HG03565 (cell line): ENCODE measurements around the gene EXOC6B.

Experiments
- ATAC-seq: cut with Tn5 transposase; IDR thresholded peaks from one replicate; pipeline ENCODE4 v1.9.1; 2021; ENCODE audit warnings: mild to moderate bottlenecking, moderate library complexity; ENCODE audit not compliant: unreplicated experiment

The EXOC6B gene

GRCh38 chr2:72825257-72826155 is at the start of gene EXOC6B:
Gene EXOC6B (minus strand): TSS chr2:72826033.
- ATAC-seq: peak; percentile 90

- no peak for ATAC-seq
Measured at GRCh38 chr2:72871880-72872279, 46.0 kb upstream of the EXOC6B start.

GRCh38 chr2:72871060-72871459 is 45.2 kb upstream of the EXOC6B start:
- ATAC-seq: no peak

- peak; percentile 59 for ATAC-seq
Measured at GRCh38 chr2:72864500-72864899, 38.7 kb upstream of the EXOC6B start.

- ATAC-seq: no peak
Measured at GRCh38 chr2:72863046-72863445, 37.2 kb upstream of the EXOC6B start.

GRCh38 chr2:72862239-72862988 is 36.6 kb upstream of the EXOC6B start:
- ATAC-seq: peak; percentile 87

GRCh38 chr2:72859831-72860262 is 34.0 kb upstream of the EXOC6B start:
- ATAC-seq: peak; percentile 51

- ATAC-seq: no peak
Measured at GRCh38 chr2:72851333-72851732, 25.5 kb upstream of the EXOC6B start.

GRCh38 chr2:72849138-72849462 is 23.3 kb upstream of the EXOC6B start:
- no peak for ATAC-seq

- no peak for ATAC-seq
Measured at GRCh38 chr2:72848436-72849137, 22.8 kb upstream of the EXOC6B start.

GRCh38 chr2:72847534-72848315 is 21.9 kb upstream of the EXOC6B start:
- no peak for ATAC-seq

- ATAC-seq: peak; percentile 91
Measured at GRCh38 chr2:72846171-72847095, 20.6 kb upstream of the EXOC6B start.

- no peak for ATAC-seq
Measured at GRCh38 chr2:72843301-72843700, 17.5 kb upstream of the EXOC6B start.

- ATAC-seq: no peak
Measured at GRCh38 chr2:72841462-72842125, 15.8 kb upstream of the EXOC6B start.

- ATAC-seq: no peak
Measured at GRCh38 chr2:72840066-72840465, 14.2 kb upstream of the EXOC6B start.

GRCh38 chr2:72837171-72837570 is 11.3 kb upstream of the EXOC6B start:
- no peak for ATAC-seq

GRCh38 chr2:72835403-72835802 is 9.6 kb upstream of the EXOC6B start:
- ATAC-seq: no peak

GRCh38 chr2:72834596-72834995 is 8.8 kb upstream of the EXOC6B start:
- ATAC-seq: no peak

- no peak for ATAC-seq
Measured at GRCh38 chr2:72833084-72833714, 7.4 kb upstream of the EXOC6B start.
